Gastroesophageal sphincter (tissue), 3 donors: ENCODE measurements around the gene CD36.

Experiments used
- EP300 ChIP-seq: sonication (generic); formaldehyde crosslinking; IDR thresholded peaks from one replicate; pipeline ENCODE4 v1.6.1; 2017; ENCODE audit warnings: antibody characterized with exemption, mild to moderate bottlenecking
- POLR2A ChIP-seq, 2 donors: fragments of 450-650 bp; IDR thresholded peaks; one replicate each; pipeline ENCODE4 v1.6.1; 2017; ENCODE audit warnings: antibody characterized with exemption in 2 of 2, mild to moderate bottlenecking in 2 of 2, moderate library complexity in 1 of 2
- POLR2AphosphoS5 ChIP-seq: sonication (generic); formaldehyde crosslinking; IDR thresholded peaks from one replicate; pipeline ENCODE4 v1.6.1; 2017; ENCODE audit warnings: antibody characterized with exemption
- TF ChIP-seq, protein P1 (sequence below), 4 experiments: fragments of 200-600 bp in 2 of 4; fragments of 450-650 bp in 2 of 4; sonication (generic) in 1 of 4; IDR thresholded peaks; one replicate each; pipeline ENCODE4 v1.5.1; 2017 to 2019; ENCODE audit warnings: antibody characterized with exemption in 4 of 4, mild to moderate bottlenecking in 2 of 4, moderate library complexity in 2 of 4

DNA sequence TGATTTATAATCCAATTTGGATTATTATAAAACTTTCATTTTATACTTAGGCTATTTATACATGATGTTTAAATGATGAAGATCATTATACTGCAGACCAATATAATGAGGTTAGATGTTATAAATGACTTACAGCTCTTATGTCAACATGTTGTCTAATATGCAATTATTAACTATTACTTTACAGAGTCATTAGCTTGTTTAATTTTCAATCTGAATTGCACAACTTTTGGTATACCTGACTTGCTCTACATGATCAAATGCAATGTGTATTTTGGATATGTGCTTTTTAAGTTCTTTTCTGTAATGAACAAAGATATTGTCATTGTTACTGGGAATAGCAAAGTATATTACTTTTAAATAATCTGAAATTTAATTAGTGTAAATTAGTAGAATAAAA lies 569 bp downstream of the CD36 start:
- TF ChIP-seq, protein P1, sequence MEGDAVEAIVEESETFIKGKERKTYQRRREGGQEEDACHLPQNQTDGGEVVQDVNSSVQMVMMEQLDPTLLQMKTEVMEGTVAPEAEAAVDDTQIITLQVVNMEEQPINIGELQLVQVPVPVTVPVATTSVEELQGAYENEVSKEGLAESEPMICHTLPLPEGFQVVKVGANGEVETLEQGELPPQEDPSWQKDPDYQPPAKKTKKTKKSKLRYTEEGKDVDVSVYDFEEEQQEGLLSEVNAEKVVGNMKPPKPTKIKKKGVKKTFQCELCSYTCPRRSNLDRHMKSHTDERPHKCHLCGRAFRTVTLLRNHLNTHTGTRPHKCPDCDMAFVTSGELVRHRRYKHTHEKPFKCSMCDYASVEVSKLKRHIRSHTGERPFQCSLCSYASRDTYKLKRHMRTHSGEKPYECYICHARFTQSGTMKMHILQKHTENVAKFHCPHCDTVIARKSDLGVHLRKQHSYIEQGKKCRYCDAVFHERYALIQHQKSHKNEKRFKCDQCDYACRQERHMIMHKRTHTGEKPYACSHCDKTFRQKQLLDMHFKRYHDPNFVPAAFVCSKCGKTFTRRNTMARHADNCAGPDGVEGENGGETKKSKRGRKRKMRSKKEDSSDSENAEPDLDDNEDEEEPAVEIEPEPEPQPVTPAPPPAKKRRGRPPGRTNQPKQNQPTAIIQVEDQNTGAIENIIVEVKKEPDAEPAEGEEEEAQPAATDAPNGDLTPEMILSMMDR (IDR thresholded peaks at IDR 0.05): no peak
- no peak for TF ChIP-seq POLR2A (IDR thresholded peaks at IDR 0.05)
- no peak for TF ChIP-seq EP300
- no peak for TF ChIP-seq POLR2AphosphoS5
